ENCODE measurements around the gene TBC1D4.
"Not testable (repeated sequence)": the region's sequence is repeated elsewhere in the genome, so short reads cannot be mapped to it uniquely, and the experiment has no call there.

The TBC1D4 gene

DNA sequence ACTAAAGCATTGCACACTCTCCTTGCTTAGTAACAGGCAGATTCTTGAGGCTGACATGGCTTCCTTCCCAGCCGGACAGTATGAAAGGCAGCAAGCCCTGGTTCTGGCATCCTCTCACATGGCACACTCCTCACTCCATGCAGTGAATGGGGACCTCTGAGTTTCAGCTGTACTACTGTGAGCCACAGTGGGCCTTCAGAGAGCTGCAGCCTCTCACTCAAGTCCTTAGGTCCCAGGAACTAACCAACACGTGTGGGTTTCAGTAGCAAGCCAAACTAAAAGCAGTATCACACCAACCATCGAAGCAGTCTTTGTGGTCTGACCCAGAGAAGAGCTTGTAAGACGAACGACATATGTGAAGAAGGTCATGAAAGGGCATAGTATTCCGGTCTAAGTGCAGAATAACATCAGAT, 128.2 kb downstream of the TBC1D4 start:
- DNase-seq = no peak

- no peak for DNase-seq
Measured at GRCh38 chr13:75352641-75353327, 129.2 kb downstream of the TBC1D4 start.

DNA sequence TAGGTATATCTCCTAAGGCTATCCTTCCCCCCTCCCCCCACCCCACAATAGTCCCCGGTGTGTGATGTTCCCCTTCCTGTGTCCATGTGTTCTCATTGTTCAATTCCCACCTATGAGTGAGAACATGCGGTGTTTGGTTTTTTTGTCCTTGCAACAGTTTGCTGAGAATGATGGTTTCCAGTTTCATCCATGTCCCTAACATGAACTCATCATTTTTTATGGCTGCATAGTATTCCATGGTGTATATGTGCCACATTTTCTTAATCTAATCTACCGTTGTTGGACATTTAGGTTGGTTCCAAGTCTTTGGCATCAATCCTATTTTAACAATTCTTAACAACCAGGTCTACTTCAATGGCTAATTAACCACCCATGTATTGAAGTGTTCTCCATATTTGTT, 130.4 kb downstream of the TBC1D4 start:
- DNase-seq = not testable (repeated sequence)

GRCh38 chr13:75347925-75348324, 134.0 kb downstream of the TBC1D4 start:
- no peak for DNase-seq

DNA sequence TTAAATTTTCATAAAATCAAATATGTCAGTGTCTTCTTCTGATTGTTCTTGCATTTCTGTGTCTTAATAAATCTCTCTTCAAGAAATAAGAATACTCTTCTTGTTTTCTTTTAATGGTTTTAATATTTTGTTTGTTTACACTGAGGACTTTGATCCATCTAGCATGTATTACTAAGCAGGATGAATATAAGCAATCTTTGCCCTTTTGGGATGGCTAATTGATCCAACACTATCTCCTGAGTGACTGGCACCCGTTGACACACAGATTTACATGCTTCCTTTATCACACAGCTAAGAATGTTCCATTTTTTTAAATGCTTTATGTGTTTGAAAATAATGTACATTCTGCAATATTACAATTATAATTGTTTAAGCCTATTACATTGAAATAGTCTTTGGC, 134.5 kb downstream of the TBC1D4 start:
- no peak for DNase-seq

GRCh38 chr13:75345193-75345592, 136.8 kb downstream of the TBC1D4 start:
- DNase-seq = no peak

GRCh38 chr13:75341028-75341427, 140.9 kb downstream of the TBC1D4 start:
- no peak for DNase-seq

DNA sequence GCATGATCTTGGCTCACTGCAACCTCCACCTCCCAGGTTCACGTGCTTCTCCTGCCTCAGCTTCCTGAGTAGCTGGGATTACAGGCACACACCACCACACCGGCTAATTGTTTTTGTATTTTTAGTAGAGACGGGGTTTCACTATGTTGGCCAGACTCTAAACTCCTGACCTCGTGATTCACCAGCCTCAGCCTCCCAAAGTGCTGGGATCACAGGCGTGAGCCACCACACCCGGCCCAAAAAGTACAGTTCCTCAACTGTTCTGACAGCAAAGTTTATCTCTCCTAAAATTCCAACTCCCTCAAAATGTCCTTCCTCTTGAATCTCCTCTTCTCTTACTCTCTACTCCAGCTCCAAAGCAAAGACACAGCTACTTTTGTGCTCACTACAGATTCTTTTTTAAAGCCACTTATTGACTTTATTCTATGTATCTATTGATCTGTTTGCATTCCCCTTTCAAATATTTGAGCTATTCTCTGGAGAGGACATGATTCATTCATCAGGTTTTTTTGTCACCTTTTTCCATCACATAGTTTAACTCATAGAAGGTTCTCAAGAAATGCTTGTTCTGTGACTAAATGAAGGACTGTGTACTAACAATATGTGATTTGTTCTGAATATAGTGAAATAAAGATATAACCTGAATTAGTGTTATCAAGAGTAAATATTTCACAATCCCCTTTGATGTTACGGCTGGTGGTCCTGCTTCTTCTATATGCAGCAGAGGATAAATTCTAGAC, 142.2 kb downstream of the TBC1D4 start:
- DNase-seq = no peak

DNA sequence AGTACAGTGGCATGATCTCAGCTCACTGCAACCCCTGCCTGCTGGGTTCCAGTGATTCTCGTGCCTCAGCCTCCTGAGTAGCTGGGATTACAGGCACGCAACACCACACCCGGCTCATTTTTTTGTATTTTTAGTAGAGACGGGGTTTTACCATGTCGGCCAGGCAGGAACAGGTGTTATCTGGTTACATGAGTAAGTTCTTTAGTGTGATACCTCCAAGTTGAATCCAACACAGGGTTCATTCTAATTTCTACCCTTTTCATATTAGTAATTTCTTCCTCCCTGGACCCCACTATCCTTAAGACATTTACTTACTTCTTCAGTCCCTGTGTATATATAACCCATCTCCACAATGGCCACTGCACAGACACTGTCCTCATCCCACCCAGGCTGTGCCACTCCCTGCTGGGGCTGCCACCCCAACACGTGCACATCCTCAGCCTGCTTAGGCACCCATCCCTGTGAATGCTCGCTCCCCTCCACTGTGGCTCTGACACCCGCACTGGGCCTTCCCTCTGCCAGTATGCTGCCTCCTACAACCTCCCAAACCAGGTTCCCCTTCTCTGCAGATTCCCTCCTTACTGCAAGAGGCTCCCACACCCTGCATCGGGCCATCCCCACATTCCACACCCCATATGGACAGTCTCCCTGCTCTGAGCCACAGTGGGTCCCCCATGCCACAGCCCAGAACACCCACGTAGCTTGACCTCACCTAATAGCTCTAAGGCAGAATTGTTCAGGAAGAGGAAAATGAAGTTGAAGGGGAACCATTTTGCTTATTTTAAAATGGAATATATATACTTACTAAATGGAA, 147.1 kb downstream of the TBC1D4 start:
- DNase-seq = no peak

DNA sequence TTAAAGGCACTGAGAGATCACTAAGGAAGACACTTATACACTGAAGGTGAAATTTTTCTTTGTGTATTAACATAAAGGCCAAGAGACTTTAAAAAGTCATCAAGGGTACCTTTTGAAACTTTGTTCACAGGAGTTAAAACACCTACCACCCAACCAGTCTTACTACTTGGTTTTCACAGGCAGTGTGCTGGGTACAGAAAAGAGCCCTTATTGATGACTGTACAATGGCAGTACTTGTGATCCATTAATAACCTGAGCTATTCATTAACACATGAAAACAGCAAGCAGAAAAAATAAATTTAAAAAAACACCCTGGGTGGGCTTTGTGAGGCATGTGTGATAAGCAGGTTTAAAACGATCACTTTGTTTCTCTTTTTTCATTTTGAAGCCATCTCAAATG, 148.9 kb downstream of the TBC1D4 start:
- no peak for DNase-seq

DNA sequence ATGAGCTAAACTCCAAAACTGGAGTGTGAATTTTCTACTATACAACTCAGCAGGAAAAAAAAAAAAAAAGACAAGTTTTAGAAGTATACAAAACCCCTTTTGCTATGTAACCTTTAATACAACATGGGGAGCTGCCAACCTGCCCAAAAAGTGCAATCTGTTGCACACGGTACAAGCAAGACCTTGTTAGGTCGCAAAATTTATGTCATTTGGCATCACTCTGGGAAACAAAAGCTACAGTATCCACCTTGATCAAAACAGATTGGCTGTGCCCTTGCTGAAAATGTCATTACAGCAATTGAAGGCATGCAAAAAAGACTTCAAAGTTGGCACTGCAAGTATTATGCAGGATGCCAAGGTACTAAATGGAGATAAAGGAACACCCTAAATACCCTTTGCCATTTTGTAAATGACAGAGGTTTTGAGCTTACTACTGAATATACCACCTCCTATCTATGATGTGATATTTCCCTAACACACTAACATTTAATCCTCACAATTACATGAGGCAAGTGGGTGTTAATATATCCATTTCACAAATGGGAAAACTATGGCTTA, 150.1 kb downstream of the TBC1D4 start:
- no peak for DNase-seq

- no peak for DNase-seq
Measured at GRCh38 chr13:75330770-75331169, 151.2 kb downstream of the TBC1D4 start.

DNA sequence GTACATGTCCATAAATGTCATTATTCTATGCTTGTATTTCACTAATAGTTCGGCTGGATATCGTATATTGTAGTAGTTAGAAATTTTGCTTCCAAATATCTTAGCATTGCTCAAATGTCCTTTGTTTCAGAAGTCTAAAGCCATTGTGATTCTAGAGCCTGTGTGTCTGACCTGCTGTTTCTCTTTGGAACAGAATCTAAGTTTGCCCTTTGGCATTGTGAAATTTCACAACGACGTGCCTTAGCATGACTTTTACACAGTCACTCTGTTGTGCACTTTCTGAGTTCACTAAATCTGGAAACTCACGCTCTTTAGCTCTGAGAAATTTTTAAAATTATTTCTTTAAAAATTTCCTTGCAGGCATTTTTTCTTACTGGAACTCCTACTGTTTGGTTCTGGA, 152.2 kb downstream of the TBC1D4 start:
- DNase-seq = no peak

DNA sequence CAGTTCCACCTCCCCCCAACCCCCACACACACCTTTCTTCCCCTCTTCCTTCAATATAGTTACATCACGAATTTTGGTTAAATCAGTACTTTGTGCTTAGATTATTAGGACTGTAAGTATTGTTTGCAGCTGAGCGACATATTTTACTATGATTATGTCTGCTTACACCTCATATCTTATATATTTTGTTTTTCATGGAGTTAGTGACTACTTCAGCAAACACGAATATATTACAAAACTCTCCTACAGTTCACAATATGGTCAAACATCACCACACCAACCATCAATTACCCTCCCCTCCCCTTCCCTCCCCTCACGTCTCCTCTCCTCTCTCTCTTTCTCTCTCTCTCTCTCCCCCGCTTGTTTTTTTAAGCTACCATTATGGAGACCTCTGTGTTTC, 152.9 kb downstream of the TBC1D4 start:
- no peak for DNase-seq

GRCh38 chr13:75327135-75327510, 154.8 kb downstream of the TBC1D4 start:
- no peak for DNase-seq

DNA sequence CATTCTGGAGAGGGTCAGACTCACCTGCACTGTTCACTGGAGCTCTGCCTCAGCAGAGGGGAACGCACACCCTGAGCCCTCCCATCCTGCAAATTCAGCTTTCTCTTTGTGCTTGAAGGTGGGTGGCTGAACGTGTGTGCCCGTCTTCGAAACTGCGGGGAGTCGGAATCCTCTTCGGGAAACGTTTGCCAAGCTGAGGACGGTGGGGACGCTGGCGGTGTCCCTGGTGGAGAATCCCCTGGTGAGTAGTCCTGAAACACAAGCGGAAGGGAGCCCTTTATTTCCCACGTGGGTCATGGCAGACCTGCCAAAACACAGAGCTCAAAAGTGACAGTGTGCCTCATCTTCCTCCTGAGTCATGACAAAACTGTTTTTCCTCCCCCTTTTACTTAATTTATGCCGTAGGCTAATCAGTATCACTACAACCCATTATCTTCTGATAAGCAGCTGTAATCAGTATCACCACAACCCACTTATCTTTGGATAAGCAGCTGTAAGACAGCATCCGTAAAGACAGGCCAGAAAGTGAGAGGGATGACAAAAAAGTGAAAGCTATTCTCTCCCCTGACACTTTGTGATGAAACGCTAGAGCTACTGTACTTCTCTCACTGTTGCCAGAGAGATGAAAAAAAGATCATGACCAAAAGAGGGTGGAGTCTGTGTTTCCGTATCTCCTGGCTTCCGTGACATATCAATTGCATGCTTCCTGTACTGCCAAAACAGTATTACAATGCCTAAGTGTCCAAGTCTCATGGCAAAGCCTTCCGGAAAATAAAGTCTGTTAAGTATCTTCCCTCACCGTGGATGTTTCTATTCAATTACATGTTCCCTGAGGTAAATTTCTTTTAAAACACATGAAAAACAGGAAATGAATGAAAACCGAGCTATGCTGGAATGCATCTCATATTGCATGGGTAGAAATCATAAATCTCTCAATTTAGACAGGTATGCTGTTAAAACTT, 155.5 kb downstream of the TBC1D4 start:
- no peak for DNase-seq

DNA sequence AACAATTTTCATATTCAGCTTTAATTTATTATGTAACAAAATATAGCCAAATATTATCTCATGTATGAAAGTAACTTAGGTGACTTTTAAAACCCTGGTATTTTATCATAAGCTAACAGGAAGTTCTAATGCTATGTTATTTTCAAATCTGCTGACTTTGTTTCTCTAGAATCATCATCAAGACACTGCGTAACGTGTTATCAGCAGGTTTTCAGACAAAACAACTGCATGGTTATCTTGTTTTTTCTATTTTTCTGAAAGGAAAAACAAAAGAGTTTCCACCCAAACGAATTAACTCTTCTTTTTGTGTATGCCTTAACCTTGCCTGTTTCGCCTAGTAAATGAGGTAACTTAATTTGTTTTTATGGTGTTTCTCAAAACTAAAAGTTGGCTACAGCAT, 156.3 kb downstream of the TBC1D4 start:
- no peak for DNase-seq

DNA sequence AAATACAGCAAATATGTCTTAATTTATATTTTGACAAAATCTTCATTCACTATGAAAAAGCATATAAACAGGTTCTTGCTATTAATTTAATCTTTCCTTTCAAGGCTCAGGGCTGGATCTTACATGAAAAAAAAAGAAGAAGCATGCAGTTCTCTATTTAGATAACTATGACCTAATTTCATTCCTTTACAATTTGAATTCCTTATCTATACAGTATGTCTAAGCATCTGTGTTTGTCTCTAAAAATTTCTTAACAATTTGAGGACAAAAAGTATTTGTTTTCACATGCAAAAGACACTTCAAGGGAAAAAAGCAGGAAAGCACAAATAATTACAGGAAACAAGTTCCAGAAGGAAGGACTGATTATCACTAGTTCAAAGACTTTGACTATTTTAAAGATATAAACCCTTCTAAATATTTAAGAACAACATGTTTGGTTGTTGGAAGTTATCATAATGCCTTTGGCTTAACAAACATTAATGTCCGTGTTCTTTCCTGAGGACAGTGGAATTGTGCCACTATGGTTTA, 157.5 kb downstream of the TBC1D4 start:
- no peak for DNase-seq

DNA sequence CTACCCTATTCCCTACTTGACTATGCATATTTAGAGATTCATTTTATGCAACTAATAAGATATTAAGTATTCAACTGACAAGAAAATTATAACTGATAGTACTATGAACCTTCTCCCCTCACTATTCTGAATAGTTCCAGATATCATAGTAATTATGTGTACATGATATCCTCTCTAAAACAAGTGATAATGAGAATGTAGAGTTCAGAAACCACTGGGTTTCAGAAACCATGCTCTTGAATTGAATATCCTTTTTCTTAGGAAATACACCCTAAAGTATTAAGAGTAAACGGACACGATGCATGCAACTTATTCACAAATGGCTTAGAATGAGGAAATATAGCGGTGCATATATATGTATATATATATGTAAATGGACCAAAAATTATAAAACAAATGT, 160.9 kb downstream of the TBC1D4 start:
- DNase-seq = no peak

- DNase-seq = no peak
Measured at GRCh38 chr13:75319254-75319653, 162.7 kb downstream of the TBC1D4 start.

- DNase-seq = no peak
Measured at GRCh38 chr13:75318138-75318833, 163.7 kb downstream of the TBC1D4 start.

All from SW 1271 (cell line).